GM21423 (cell line): Measurements from ENCODE around the gene RNF148.
"Not testable (repeated sequence)": the region's sequence is repeated elsewhere in the genome, so short reads cannot be mapped to it uniquely, and the experiment has no call there.

Experiments
- ATAC-seq: cut with Tn5 transposase; IDR thresholded peaks from one replicate; pipeline ENCODE4 v1.9.1; 2021; ENCODE audit warnings: mild to moderate bottlenecking, moderate library complexity; ENCODE audit not compliant: unreplicated experiment

The RNF148 gene

DNA sequence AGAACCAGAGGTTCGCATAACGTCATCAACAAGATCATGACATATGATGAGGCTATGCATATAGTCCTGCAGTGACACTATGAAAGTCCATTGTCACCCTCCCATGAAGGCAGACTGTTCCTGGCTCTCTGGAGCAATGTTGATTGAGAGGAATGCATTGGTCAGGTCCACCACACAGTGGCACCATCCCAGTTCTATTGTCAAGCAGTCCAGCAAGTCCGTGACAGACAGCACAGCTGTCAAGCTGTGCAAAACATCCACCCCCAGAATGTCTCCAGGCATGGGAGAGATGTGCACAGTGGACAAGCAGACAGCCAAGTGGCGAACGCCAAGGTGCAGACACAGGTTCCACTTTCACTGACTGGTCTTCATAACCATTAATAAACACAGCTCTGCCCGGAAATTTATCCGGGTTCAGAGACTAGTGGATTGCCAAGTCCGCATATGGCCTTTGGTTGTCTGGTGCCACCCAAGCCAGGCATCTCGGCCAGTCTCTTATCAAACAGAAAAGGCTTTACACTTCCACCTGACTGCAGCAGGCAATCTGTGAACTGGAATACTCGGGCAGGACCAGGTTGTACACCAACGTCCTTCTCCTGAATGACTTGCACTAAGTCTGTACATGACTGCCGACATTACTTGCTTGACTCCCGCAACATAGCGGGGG is 11.0 kb downstream of the RNF148 start:
- no peak for ATAC-seq

GRCh38 chr7:122689346-122690109 is 13.2 kb downstream of the RNF148 start:
- no peak for ATAC-seq

- ATAC-seq: no peak
Observed at GRCh38 chr7:122688400-122688998, 14.2 kb downstream of the RNF148 start.

GRCh38 chr7:122686360-122686878 is 16.3 kb downstream of the RNF148 start:
- no peak for ATAC-seq

- no peak for ATAC-seq
Observed at GRCh38 chr7:122684504-122684903, 18.2 kb downstream of the RNF148 start.

DNA sequence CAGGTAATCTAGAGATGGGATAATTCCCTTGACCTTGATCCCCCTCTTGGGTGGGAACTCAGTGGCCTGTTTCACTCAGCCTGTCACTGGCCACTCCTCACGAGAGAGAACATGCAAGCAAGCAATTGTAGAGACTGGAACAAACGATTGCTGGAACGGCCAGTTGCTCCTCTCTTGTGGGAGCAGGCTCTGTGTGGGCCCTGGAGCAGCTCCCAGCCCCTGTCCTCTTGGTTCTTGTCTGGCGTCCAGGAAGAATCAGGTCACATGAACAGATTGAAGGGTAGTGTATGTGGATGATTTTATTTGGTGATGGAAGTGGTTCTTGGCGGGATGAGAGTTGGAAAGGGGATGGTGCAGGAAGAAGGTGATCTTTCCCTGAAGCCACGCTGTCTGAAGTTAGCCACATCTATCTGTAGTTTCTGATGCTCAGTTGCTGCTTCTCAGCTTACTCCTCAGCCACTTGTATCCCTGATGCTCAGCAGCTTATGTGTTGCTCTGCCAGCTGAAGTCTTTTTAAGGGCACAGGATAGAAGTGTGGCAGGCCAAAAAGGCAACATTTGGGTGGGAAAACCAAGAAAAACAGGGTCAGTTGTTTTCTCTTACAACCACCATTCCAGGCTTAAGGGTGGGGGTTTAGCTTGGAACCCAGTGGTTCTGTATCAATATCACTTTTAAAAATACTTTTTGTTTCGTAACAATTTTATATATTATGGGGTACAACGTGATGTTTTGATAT is 19.7 kb downstream of the RNF148 start:
- no peak for ATAC-seq

DNA sequence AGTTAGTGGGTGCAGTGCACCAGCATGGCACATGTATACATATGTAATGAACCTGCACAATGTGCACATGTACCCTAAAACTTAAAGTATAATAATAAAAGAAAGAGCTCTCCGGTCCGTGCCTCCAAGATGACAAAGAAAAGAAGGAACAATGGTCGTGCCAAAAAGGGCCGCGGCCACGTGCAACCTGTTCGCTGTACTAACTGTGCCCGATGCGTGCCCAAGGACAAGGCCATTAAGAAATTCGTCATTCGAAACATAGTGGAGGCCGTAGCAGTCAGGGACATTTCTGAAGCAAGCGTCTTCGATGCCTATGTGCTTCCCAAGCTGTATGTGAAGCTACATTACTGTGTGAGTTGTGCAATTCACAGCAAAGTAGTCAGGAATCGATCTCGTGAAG is 21.5 kb downstream of the RNF148 start:
- ATAC-seq: not testable (repeated sequence)

DNA sequence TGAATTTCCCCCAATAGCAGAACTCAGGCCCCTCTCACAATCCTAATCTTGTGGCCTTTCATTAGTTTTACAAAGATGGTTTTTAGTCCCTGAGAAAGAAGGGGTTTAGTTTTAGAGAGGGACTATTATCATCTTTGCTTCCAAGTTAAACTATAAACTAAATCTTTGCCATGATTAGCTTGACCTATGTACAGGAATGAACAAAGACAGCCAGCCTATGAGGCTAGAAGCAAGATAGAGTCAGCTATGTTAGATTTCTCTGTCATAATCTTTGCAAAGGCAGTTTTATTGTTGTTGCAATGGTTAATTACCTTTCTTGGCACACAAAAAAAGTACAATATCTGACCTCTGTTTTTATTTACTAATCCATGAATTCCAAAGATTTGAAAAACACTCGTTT is 22.9 kb downstream of the RNF148 start:
- ATAC-seq: no peak

- not testable (repeated sequence) for ATAC-seq
Observed at GRCh38 chr7:122679269-122679709, 23.4 kb downstream of the RNF148 start.

GRCh38 chr7:122677149-122677548 is 25.6 kb downstream of the RNF148 start:
- ATAC-seq: no peak

DNA sequence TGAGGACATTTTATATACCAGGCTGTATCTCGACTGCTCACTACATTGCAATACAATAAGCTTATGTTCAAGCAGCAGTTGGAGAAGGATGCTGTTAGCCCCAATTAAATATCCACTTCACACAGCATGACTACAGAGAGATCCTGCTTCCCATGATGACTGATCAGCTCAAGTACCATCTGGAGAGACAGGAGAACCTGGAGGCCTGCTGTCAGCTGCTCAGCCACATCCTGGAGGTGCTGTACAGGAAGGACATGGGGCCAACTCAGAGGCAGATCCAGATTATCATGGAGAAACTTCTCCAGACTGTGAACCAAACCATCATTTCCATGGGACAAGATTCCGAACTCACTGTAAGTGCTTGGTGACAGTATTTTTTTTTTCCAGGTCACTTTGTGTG is 26.3 kb downstream of the RNF148 start:
- ATAC-seq: no peak

GRCh38 chr7:122675621-122676020 is 27.1 kb downstream of the RNF148 start:
- no peak for ATAC-seq

GRCh38 chr7:122675011-122675410 is 27.7 kb downstream of the RNF148 start:
- no peak for ATAC-seq

DNA sequence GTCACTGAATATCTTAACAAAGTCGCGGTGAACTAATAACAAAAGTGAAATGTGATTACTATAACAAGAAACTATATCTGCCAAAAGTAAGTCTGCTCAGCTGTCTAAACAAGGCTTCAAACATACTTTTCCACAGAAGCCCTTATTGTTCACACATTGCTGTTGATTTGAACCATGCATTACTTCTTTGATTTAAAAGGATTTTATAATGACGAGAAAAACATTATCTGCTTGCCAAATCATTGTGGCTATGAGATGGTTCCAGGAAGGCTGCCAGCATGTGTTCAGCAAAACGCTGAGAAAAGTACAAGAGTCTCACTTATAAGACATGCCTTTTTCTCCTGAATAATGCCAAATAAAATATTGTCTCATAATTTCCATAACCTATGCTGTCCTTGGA is 28.2 kb downstream of the RNF148 start:
- ATAC-seq: no peak

DNA sequence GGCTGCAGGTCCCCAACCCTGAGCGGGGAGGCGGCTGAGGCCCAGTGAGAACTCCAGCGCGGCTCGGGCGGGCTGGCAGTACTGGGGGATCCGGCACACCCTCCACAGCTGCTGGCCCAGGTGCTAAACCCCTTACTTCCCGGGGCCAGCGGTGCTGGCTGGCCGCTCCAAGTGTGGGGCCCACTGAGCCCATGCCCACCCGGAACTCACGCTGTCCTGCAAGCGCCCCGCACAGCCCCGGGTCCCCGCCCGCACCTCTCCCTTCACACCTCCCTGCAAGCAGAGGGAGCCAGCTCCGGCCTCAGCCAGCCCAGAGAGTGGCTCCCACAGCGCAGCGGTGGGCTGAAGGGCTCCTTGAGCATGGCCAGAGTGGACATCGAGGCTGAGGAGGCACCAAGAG is 28.8 kb downstream of the RNF148 start:
- ATAC-seq: no peak

DNA sequence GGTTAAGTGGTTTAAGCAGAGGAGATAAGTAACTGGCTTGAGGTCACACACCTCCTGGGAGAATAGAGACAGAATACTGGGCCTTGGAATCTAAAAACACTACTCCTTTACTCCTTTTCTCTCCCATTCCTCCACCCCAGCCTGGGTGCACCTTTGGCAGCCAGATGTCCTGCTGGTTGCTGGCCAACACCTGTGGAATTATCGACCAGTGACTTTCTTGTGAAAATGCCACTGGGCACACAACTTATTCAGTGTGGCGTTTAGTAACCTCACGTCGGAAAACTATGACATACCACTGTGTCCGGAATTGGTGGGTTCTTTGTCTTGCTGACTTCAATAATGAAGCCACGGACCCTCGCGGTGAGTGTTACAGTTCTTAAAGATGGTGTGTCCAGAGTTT is 30.2 kb downstream of the RNF148 start:
- ATAC-seq: no peak

GRCh38 chr7:122663733-122664132 is 39.0 kb downstream of the RNF148 start:
- no peak for ATAC-seq

- ATAC-seq: no peak
Observed at GRCh38 chr7:122658856-122659255, 43.9 kb downstream of the RNF148 start.

GRCh38 chr7:122653685-122654084 is 49.0 kb downstream of the RNF148 start:
- ATAC-seq: no peak

DNA sequence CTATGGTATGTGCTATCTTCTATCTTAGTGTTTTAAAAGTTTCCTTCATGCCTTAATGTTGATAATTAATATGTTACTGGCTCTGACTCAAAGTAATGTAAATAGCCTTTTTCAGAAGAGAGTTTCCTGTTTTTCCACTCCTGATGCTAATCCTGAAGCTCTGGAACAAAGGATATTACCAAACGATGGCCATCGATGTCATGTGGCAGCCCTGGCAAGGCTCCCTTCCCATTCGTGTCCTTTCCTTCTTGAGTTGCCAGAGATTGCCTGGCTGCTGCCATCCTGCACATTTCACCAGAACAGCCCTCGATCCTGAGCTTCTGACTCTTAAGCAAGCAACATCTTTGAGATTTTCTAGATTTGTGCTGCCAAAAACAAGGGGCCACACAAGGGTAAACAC is 49.8 kb downstream of the RNF148 start:
- ATAC-seq: no peak
